Measurements from ENCODE around the gene C9orf85. TPM values are rescaled to one million over a fixed set of nuclear protein-coding genes. Genes with fewer than 3 reads are reported as not detected.

The C9orf85 gene
- total RNA-seq, 1 experiment from 2014 or later: 20.2 TPM

GRCh38 chr9:71986900-71987299 lies 75.5 kb downstream of the C9orf85 start:
- Mint-ChIP-seq H3K9me3 (no peaks in the 10 kb centered on the region), H3K36me3 (no peaks in the 10 kb centered on the region), H3K4me1 (peaks cover 35% of the 10 kb centered on the region), H3K27me3 (ENCODE audit: low read depth) (no peaks in the 10 kb centered on the region), H3K4me3 (no peak overlapping the region), H3K27ac (0 out of 2 replicates have a peak overlapping the region, but pooled peaks have one; percentile 24)
- ChIA-PET CTCF (interaction anchor here (1.4 to 2.1 kb wide), 3 partner anchors 18 to 38 kb away, joined by 4 to 14 read pairs (median 4); no protein-coding TSS in a partner anchor), POLR2A (no interaction called here)
- DNase-seq (ENCODE audit: low spot score) (no peak), ATAC-seq (no peak)
- TF ChIP-seq JAZF1 (CRISPR knock-in tag; IDR thresholded peaks at IDR 0.05): no peak
- TF ChIP-seq STAT6 (CRISPR knock-in tag; conservative IDR thresholded peaks at IDR 0.05; ENCODE audit: low read depth): no peak
- TF ChIP-seq GABPB1 (CRISPR knock-in tag; IDR thresholded peaks at IDR 0.05): no peak
- TF ChIP-seq NFE2L1 (CRISPR knock-in tag; IDR thresholded peaks at IDR 0.05): no peak
- no peak for TF ChIP-seq ATF1 (CRISPR knock-in tag; IDR thresholded peaks at IDR 0.05)
- TF ChIP-seq ZNF532 (CRISPR knock-in tag; IDR thresholded peaks at IDR 0.05; ENCODE audit: borderline replicate concordance): no peak
- TF ChIP-seq ZNF425 (CRISPR knock-in tag; conservative IDR thresholded peaks at IDR 0.05): no peak
- TF ChIP-seq SMAD4 (CRISPR knock-in tag; IDR thresholded peaks at IDR 0.05): no peak
- TF ChIP-seq KAT7 (CRISPR knock-in tag; IDR thresholded peaks at IDR 0.05; ENCODE audit: borderline replicate concordance): no peak
- no peak for TF ChIP-seq ATF6 (CRISPR knock-in tag; IDR thresholded peaks at IDR 0.05)
- no peak for TF ChIP-seq FOXP1 (CRISPR knock-in tag; IDR thresholded peaks at IDR 0.05; ENCODE audit: borderline replicate concordance)
- TF ChIP-seq AFF4 (CRISPR knock-in tag; IDR thresholded peaks at IDR 0.05; ENCODE audit: borderline replicate concordance): no peak
- no peak for TF ChIP-seq CREB1 (CRISPR knock-in tag; IDR thresholded peaks at IDR 0.05)
- no peak for TF ChIP-seq CBFB (CRISPR knock-in tag; IDR thresholded peaks at IDR 0.05; ENCODE audit: low read depth)
- no peak for TF ChIP-seq RELA (CRISPR knock-in tag; IDR thresholded peaks at IDR 0.05; ENCODE audit: borderline replicate concordance)

Data from WTC11 (cell line).